H1 (cell line): ENCODE results near the gene TMEM165. TPM values are rescaled to one million over a fixed set of nuclear protein-coding genes. Genes with fewer than 3 reads are reported as not detected.

Experiments used
- CTCF ChIA-PET: fragments of 300-600 bp; sonication (Branson Sonifier 250); formaldehyde crosslinking; loops from one replicate; lab custom pipeline; 2021; ENCODE audit not compliant: partially characterized antibody; lab: Charles Lee
- POLR2A ChIA-PET: fragments of 300-600 bp; sonication (Branson Sonifier 250); formaldehyde crosslinking; loops from one replicate; lab custom pipeline; 2021; ENCODE audit warnings: inconsistent platforms; ENCODE audit not compliant: partially characterized antibody; lab: Charles Lee
- DNase-seq, 2 experiments: peaks; one replicate each; pipeline versions ENCODE4 v3.0.0 to v3.0.0-alpha.2; 2010 to 2022; ENCODE audit warnings: low spot score in 2 of 2, low read depth in 1 of 2, mixed read lengths in 1 of 2
- FAIRE-seq: peaks from 2 replicates; lab custom pipeline; 2011; peaks lifted over from hg19 to GRCh38; lab: Jason Lieb, UNC
- H2AFZ ChIP-seq: 2 replicates; pipeline ENCODE4 v1.8.1; 2012; ENCODE audit warnings: low read length, inconsistent platforms
- H2AK5ac ChIP-seq: 2 replicates; pipeline ENCODE4 v1.6.1; 2013; ENCODE audit warnings: low read depth, low read length
- H2BK120ac ChIP-seq: replicated peaks from 2 replicates; pipeline ENCODE3; 2013; ENCODE audit warnings: low read depth, low read length, inconsistent platforms
- H2BK12ac ChIP-seq: 2 replicates; pipeline ENCODE4 v1.6.1; 2013; ENCODE audit warnings: low read depth, low read length
- H2BK15ac ChIP-seq: 2 replicates; pipeline ENCODE4 v1.6.1; 2013; ENCODE audit warnings: low read length
- H2BK20ac ChIP-seq: 2 replicates; pipeline ENCODE4 v1.6.1; 2013; ENCODE audit warnings: low read length
- H2BK5ac ChIP-seq: 2 replicates; pipeline ENCODE4 v1.6.1; 2013; ENCODE audit warnings: low read depth, low read length
- H3K14ac ChIP-seq: 2 replicates; pipeline ENCODE4 v1.6.1; 2013; ENCODE audit warnings: inconsistent platforms; ENCODE audit not compliant: insufficient read length
- H3K18ac ChIP-seq: 2 replicates; pipeline ENCODE4 v1.6.1; 2013; ENCODE audit warnings: low read length; ENCODE audit errors: extremely low read depth
- H3K23ac ChIP-seq: 2 replicates; pipeline ENCODE4 v1.6.1; 2013; ENCODE audit warnings: inconsistent platforms; ENCODE audit not compliant: insufficient read length
- H3K23me2 ChIP-seq: 2 replicates; pipeline ENCODE4 v1.6.1; 2013; ENCODE audit warnings: low read depth, low read length
- H3K27ac ChIP-seq: 2 replicates; pipeline ENCODE4 v1.6.1; 2011; ENCODE audit warnings: low read depth, low read length, inconsistent platforms
- H3K27me3 ChIP-seq, 4 experiments: replicated peaks in 1 of 4; 1 replicate in 1 of 4; 2 replicates in 3 of 4; pipeline versions ENCODE4 v1.6.1 to v1.8.1; 2011 to 2013; ENCODE audit warnings: low read length in 3 of 4, mild to moderate bottlenecking in 3 of 4, inconsistent platforms in 2 of 4, mixed read lengths in 2 of 4, moderate library complexity in 1 of 4; ENCODE audit not compliant: control insufficient read depth in 3 of 4, insufficient read depth in 3 of 4; ENCODE audit errors: extremely low read depth in 1 of 4
- H3K36me3 ChIP-seq, 4 experiments: 2 replicates each; pipeline versions ENCODE4 v1.6.1 to v1.8.1; 2011 to 2013; ENCODE audit warnings: mild to moderate bottlenecking in 4 of 4, low read length in 3 of 4, moderate library complexity in 2 of 4, control low read depth in 1 of 4, inconsistent platforms in 1 of 4; ENCODE audit not compliant: insufficient read depth in 4 of 4, control insufficient read depth in 2 of 4
- H3K4ac ChIP-seq: replicated peaks from 2 replicates; pipeline ENCODE3; 2013; ENCODE audit warnings: low read length, low read depth, mixed read lengths, inconsistent platforms; ENCODE audit not compliant: insufficient read length
- H3K4me1 ChIP-seq, 4 experiments: replicated peaks in 1 of 4; 1 replicate in 1 of 4; 2 replicates in 3 of 4; pipeline versions ENCODE4 v1.6.1 to v1.8.1; 2011 to 2013; ENCODE audit warnings: low read length in 3 of 4, inconsistent platforms in 2 of 4, mixed read lengths in 1 of 4; ENCODE audit not compliant: insufficient read depth in 4 of 4, control insufficient read depth in 3 of 4
- H3K4me2 ChIP-seq, 2 experiments: 2 replicates each; pipeline versions ENCODE4 v1.6.1 to v1.8.1; 2011 to 2013; ENCODE audit warnings: low read depth in 2 of 2, low read length in 2 of 2, control low read depth in 1 of 2, inconsistent platforms in 1 of 2, mild to moderate bottlenecking in 1 of 2; ENCODE audit not compliant: insufficient read depth in 1 of 2
- H3K4me3 ChIP-seq, 4 experiments: fragments of 200-600, 300-600 bp in 1 of 4; sonication (generic), shearing (Covaris generic), sonication (Bioruptor Twin) in 1 of 4; 2 replicates each; pipeline versions ENCODE4 v1.5.1 to v1.8.1; 2011 to 2016; ENCODE audit warnings: low read length in 4 of 4, low read depth in 3 of 4, control low read depth in 2 of 4, inconsistent platforms in 2 of 4, mild to moderate bottlenecking in 2 of 4, mixed read lengths in 1 of 4, moderate library complexity in 1 of 4; ENCODE audit not compliant: insufficient read depth in 2 of 4; ENCODE audit errors: extremely low read depth in 1 of 4
- H3K56ac ChIP-seq: replicated peaks from 2 replicates; pipeline ENCODE3; 2013; ENCODE audit warnings: low read depth, mild to moderate bottlenecking, mixed read lengths, low read length, inconsistent platforms; ENCODE audit not compliant: insufficient read length
- H3K79me1 ChIP-seq: 2 replicates; pipeline ENCODE4 v1.6.1; 2013; ENCODE audit warnings: low read depth, low read length, control low read depth
- H3K79me2 ChIP-seq, 2 experiments: 2 replicates each; pipeline versions ENCODE4 v1.6.1 to v1.8.1; 2012 to 2013; ENCODE audit warnings: low read length in 2 of 2, mild to moderate bottlenecking in 2 of 2, inconsistent platforms in 1 of 2; ENCODE audit not compliant: insufficient read depth in 2 of 2, control insufficient read depth in 1 of 2
- H3K9ac ChIP-seq, 4 experiments: replicated peaks in 1 of 4; 1 replicate in 1 of 4; 2 replicates in 3 of 4; pipeline versions ENCODE4 v1.6.1 to v1.8.1; 2011 to 2013; ENCODE audit warnings: low read depth in 3 of 4, low read length in 3 of 4, control low read depth in 2 of 4, mild to moderate bottlenecking in 2 of 4, moderate library complexity in 2 of 4, inconsistent platforms in 1 of 4; ENCODE audit errors: extremely low read depth in 1 of 4
- H3K9me3 ChIP-seq, 2 experiments: 2 replicates each; pipeline versions ENCODE4 v1.6.1 to v1.8.1; 2012 to 2013; ENCODE audit warnings: mild to moderate bottlenecking in 2 of 2, moderate library complexity in 2 of 2, control low read depth in 1 of 2, inconsistent platforms in 1 of 2, low read depth in 1 of 2, low read length in 1 of 2, mixed read lengths in 1 of 2; ENCODE audit not compliant: insufficient read depth in 2 of 2
- H4K20me1 ChIP-seq, 2 experiments: replicated peaks in 1 of 2; 2 replicates each; pipeline versions ENCODE3 to v1.8.1; 2011 to 2013; ENCODE audit warnings: inconsistent platforms in 2 of 2, low read length in 2 of 2, mild to moderate bottlenecking in 1 of 2; ENCODE audit not compliant: insufficient read depth in 2 of 2, control insufficient read depth in 1 of 2
- H4K5ac ChIP-seq: 2 replicates; pipeline ENCODE4 v1.6.1; 2013; ENCODE audit warnings: low read length, low read depth, mixed read lengths, inconsistent platforms; ENCODE audit not compliant: insufficient read length
- H4K8ac ChIP-seq: 2 replicates; pipeline ENCODE4 v1.8.0; 2013; ENCODE audit warnings: mild to moderate bottlenecking, moderate library complexity, low read length, inconsistent platforms; ENCODE audit not compliant: insufficient read depth; ENCODE audit errors: extremely low read depth
- H4K91ac ChIP-seq: replicated peaks from 2 replicates; pipeline ENCODE3; 2013; ENCODE audit warnings: low read length, mixed read lengths, inconsistent platforms; ENCODE audit not compliant: insufficient read length
- ATF2 ChIP-seq: IDR thresholded peaks from 2 replicates; pipeline ENCODE4 v1.6.1; 2012; ENCODE audit warnings: low read length, inconsistent platforms
- ATF3 ChIP-seq: IDR thresholded peaks from 2 replicates; pipeline ENCODE4 v1.6.1; 2011; ENCODE audit warnings: low read depth, mild to moderate bottlenecking, low read length; ENCODE audit not compliant: insufficient read depth
- CHD2 ChIP-seq: IDR thresholded peaks from 2 replicates; pipeline ENCODE4 v1.6.1; 2012; ENCODE audit warnings: low read length, improper control_type of control experiment
- KDM4A ChIP-seq: IDR thresholded peaks from one replicate; pipeline ENCODE4 v1.7.1; 2012; ENCODE audit warnings: low read depth, mild to moderate bottlenecking, moderate library complexity, low read length, inconsistent platforms; ENCODE audit not compliant: severe bottlenecking
- POLR2AphosphoS5 ChIP-seq: IDR thresholded peaks from 2 replicates; pipeline ENCODE4 v1.6.1; 2011; ENCODE audit warnings: low read depth, low read length
- RBBP5 ChIP-seq: IDR thresholded peaks from 2 replicates; pipeline ENCODE4 v1.7.1; 2012; ENCODE audit warnings: low read depth, mild to moderate bottlenecking, inconsistent platforms, low read length, moderate library complexity, borderline replicate concordance
- SIN3A ChIP-seq, 2 experiments: IDR thresholded peaks in 1 of 2; conservative IDR thresholded peaks in 1 of 2; 2 replicates each; pipeline ENCODE4 v1.6.1; 2011 to 2012; ENCODE audit warnings: low read length in 2 of 2, improper control_type of control experiment in 1 of 2, low read depth in 1 of 2, mild to moderate bottlenecking in 1 of 2
- SP1 ChIP-seq: IDR thresholded peaks from 2 replicates; pipeline ENCODE4 v1.6.1; 2011; ENCODE audit warnings: low read depth, low read length
- TAF1 ChIP-seq: IDR thresholded peaks from 2 replicates; pipeline ENCODE4 v1.6.1; 2011; ENCODE audit warnings: mild to moderate bottlenecking, low read depth, low read length
- WGBS, 2 experiments: shearing (Covaris generic) in 1 of 2; methylation state at CpG; one replicate each; pipeline versions ENCODE4 v1.1.6 to v1.1.7; 2013 to 2015; ENCODE audit warnings: low lambda C conversion rate in 2 of 2, mixed read lengths in 2 of 2, inconsistent platforms in 1 of 2, low coverage in 1 of 2, missing lambda C conversion rate in 1 of 2; ENCODE audit not compliant: insufficient replicate concordance in 2 of 2, insufficient coverage in 1 of 2, insufficient read length in 1 of 2; ENCODE audit errors: extremely low coverage in 1 of 2, missing lambda C conversion rate in 1 of 2; 5-methylcytosine and 5-hydroxymethylcytosine counted together
- polyA plus RNA-seq, 7 experiments: library from polyadenylated mRNA; depleted of rRNA in 3 of 7; stranded (reverse) in 5 of 7; unstranded in 2 of 7; fragments of >200 nt in 5 of 7; fragments of 200-250 nt in 2 of 7; gene quantifications; 1 replicate in 5 of 7; 2 replicates in 1 of 7; 4 replicates in 1 of 7; pipeline versions ENCODE4 v1.2.1 to v1.2.3, GENCODE V29; 2011 to 2013; ENCODE audit warnings: missing spikeins in 2 of 7, mixed read lengths in 2 of 7
- total RNA-seq: library from RNA; stranded (reverse); fragmentation: NEBNext Ultra II Directional; extraction: Animal tissue kit (Norgen Biotek cat#: 25700); gene quantifications from 2 replicates; pipeline ENCODE4 v1.2.1, GENCODE V29; 2021

The TMEM165 gene
- total and polyA plus RNA-seq, 2 of the 8 experiments (the other 6 are each of a cell fraction or from before 2014, with no cell fraction given): 85.5 to 125 TPM

- Histone ChIP-seq H3K18ac (no peak overlapping the region; the same call in 1 of the 2 replicates), H2BK20ac (peak overlapping the region; percentile 80; the same call in 1 of the 2 replicates), H2BK15ac (no peak overlapping the region), H2BK120ac (no peak overlapping the region), H3K4me1 (peaks cover 6 to 20% (median 11%) of the 10 kb centered on the region in 4 experiments; a peak in 6 of 7 replicates), H3K9ac (no peak overlapping the region), H3K36me3 (peaks cover 0 to 2% (median 0%) of the 10 kb centered on the region in 4 experiments; a peak in 1 of 8 replicates), H2BK5ac (peak overlapping the region; percentile 17; the same call in 1 of the 2 replicates), H2AFZ (peak overlapping the region; percentile 2; the same call in 1 of the 2 replicates), H2AK5ac (no peak overlapping the region), H3K23me2 (0 out of 2 replicates have a peak, but pooled peaks cover 3% of the 10 kb centered on the region), H3K9me3 (no peaks in the 10 kb centered on the region), H3K4ac (no peak overlapping the region), H3K56ac (no peak overlapping the region), H3K4me3 (peak overlapping the region in 1 of 4 experiments; percentile 15; a peak in 1 of 8 replicates), H3K79me1 (no peaks in the 10 kb centered on the region), H4K20me1 (no peaks in the 10 kb centered on the region), H4K8ac (no peak overlapping the region), H3K23ac (no peak overlapping the region), H3K27me3 (no peaks in the 10 kb centered on the region), H3K14ac (no peak overlapping the region), H2BK12ac (peak overlapping the region; percentile 32; the same call in 1 of the 2 replicates), H4K91ac (peak overlapping the region; percentile 17), H3K79me2 (no peaks in the 10 kb centered on the region), H4K5ac (peak overlapping the region; percentile 32), H3K27ac (0 out of 2 replicates have a peak overlapping the region, but pooled peaks have one; percentile 40), H3K4me2 (peak overlapping the region; percentile 24 to 35; a peak in 3 of 4 replicates)
- ChIA-PET POLR2A (interaction anchor here (0.6 to 2.1 kb wide), 6 partner anchors 12 to 188 kb away, joined by 3 to 15 read pairs (median 4); partner anchors contain the start of genes SRD5A3 and TMEM165), CTCF (interaction anchor here (1.3 to 3.0 kb wide), 4 partner anchors 10 to 19 kb away, joined by 4 to 15 read pairs (median 6); partner anchors contain the start of gene SRD5A3)
- DNase-seq (no peak), FAIRE-seq (peak; percentile 48)
- 74% methylated on average over 9 of the region's 9 CpGs; no CpG with 5 or more reads in 1 of the 2 experiments for WGBS, 2 experiments
- no peak for TF ChIP-seq CHD2
- no peak for TF ChIP-seq SP1
- no peak for TF ChIP-seq POLR2AphosphoS5
- TF ChIP-seq ATF3: no peak
- TF ChIP-seq ATF2: no peak
- no peak for TF ChIP-seq TAF1
- TF ChIP-seq SIN3A (conservative IDR thresholded peaks at IDR 0.05 in 1 of 2, IDR thresholded peaks at IDR 0.05 in 1 of 2; ENCODE audit: low read depth in 1 of 2, low read length in 2 of 2): no peak
- no peak for TF ChIP-seq KDM4A
- no peak for TF ChIP-seq RBBP5
Observed at GRCh38 chr4:55364691-55365344, 30.9 kb upstream of the TMEM165 start.
